SK-N-MC (cell line): Measurements from ENCODE around the gene PGAM5.

Source experiments
- EZH2 ChIP-seq: fragments of 200-600 bp; sonication (generic); IDR thresholded peaks from one replicate; pipeline ENCODE4 v1.6.1; 2017; ENCODE audit warnings: antibody characterized with exemption
- POLR2AphosphoS5 ChIP-seq: IDR thresholded peaks from 2 replicates; pipeline ENCODE4 v1.6.1; 2012; ENCODE audit warnings: mild to moderate bottlenecking, low read depth, low read length, borderline replicate concordance

DNA sequence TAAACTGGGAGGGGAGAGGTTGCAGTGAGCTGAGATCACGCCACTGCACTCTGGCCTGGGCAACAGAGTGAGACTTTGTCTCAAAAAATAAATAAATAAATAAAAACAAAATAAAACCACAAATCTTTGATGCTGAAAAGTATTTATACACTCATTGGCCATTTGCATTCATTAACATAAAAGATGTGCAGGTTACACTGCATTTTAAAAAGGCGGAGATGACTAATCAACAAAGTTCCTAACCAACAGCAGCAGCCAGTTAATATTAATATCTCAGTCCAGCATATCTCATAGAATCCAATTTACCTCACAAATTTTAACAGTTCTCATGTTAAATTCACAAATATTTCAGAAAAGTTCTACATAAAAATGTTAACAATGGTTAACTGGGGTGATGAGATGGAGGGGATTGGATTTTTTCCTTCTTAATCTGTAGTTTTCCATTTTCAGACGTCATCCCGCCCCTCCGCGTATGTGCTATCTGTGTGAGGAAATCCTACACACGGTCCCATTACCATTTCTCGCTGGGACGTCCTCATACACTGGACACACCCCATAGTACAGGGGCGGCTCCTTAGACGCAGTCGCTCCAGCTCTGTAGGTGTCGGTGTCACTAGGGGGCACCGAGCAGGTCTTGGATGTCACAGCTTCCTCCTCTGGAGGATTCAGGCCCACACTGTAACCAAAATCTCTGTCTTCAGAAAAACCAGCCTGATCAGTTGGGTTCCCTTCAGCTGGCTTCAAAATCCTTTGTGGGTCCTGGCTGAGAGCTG is 43.7 kb downstream of the PGAM5 start:
- TF ChIP-seq EZH2 (no peak), POLR2AphosphoS5 (no peak)
